DND-41 (cell line): Measurements from ENCODE around the gene SLC24A3.

Source experiments
- EZH2 ChIP-seq: IDR thresholded peaks from 3 replicates; pipeline ENCODE4 v1.6.1; 2012; ENCODE audit warnings: borderline replicate concordance, low read depth, mild to moderate bottlenecking, moderate library complexity, low read length, inconsistent platforms; ENCODE audit not compliant: severe bottlenecking
- TF ChIP-seq, protein P1 (sequence below): IDR thresholded peaks from 2 replicates; pipeline ENCODE4 v1.5.1; 2012; ENCODE audit warnings: borderline replicate concordance, low read length, moderate library complexity, mild to moderate bottlenecking; ENCODE audit not compliant: poor library complexity, severe bottlenecking; ENCODE audit errors: extremely low read depth

DNA sequence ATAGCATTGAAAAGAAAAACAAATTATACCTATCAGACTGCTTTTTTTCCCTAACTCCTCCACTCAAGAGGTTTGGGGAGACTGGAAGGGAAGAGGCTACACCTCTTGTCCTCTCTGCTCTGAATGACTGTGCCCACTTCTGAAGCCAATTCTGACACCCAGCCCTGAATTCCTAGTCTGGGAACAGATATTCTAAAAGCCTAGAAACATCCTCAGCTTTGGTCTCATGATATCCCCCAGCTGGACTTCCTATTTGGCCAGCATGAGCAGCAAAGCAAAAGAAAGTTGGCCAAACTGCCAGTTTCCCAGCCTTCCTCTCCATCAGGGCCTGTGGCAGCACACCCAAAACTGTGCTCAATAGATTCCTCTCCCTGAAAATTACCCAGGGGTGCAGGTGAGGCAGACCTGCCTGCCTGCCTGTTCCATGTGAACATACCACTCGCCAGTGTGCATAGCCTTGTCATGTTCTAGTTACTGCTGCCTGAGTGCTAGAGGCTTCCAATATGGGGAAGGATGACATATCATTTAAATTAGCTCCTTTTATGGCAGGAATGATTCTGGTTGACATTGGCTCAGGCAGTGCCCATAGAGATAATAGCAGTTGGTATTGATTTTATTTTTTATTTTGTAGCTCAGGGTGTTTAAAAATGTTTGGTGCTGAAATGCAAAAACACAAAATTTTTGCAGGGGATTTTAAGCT is 393.5 kb downstream of the SLC24A3 start:
- TF ChIP-seq, protein P1, sequence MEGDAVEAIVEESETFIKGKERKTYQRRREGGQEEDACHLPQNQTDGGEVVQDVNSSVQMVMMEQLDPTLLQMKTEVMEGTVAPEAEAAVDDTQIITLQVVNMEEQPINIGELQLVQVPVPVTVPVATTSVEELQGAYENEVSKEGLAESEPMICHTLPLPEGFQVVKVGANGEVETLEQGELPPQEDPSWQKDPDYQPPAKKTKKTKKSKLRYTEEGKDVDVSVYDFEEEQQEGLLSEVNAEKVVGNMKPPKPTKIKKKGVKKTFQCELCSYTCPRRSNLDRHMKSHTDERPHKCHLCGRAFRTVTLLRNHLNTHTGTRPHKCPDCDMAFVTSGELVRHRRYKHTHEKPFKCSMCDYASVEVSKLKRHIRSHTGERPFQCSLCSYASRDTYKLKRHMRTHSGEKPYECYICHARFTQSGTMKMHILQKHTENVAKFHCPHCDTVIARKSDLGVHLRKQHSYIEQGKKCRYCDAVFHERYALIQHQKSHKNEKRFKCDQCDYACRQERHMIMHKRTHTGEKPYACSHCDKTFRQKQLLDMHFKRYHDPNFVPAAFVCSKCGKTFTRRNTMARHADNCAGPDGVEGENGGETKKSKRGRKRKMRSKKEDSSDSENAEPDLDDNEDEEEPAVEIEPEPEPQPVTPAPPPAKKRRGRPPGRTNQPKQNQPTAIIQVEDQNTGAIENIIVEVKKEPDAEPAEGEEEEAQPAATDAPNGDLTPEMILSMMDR = no peak
- TF ChIP-seq EZH2 = no peak
